ENCODE data around the gene COL6A3.

Gene COL6A3

GRCh38 chr2:237431837-237432236 is 17.9 kb upstream of the COL6A3 start:
- H3K9ac ChIP-seq (ENCODE audit: low read depth in 1 of 2, low read length in 2 of 2), result no peak overlapping the region
- H3K4me1 ChIP-seq (ENCODE audit: control insufficient read depth in 1 of 2, insufficient read depth in 2 of 2, low read length in 2 of 2), result peaks cover 7 to 11% of the 10 kb centered on the region in 2 donors
- no peak overlapping the region for H3K4me3 ChIP-seq (ENCODE audit: low read depth in 1 of 2, low read length in 2 of 2)
- no peaks in the 10 kb centered on the region for H3K36me3 ChIP-seq (ENCODE audit: control insufficient read depth in 1 of 2, insufficient read depth in 2 of 2, low read length in 2 of 2)
- H3K9me3 ChIP-seq (ENCODE audit: control insufficient read depth in 1 of 2, low read length in 2 of 2), result no peaks in the 10 kb centered on the region
- H3K27me3 ChIP-seq (ENCODE audit: control insufficient read depth in 1 of 2, insufficient read depth in 2 of 2, low read length in 2 of 2), result peaks cover 4 to 8% of the 10 kb centered on the region in 2 donors
- no peak overlapping the region for H3K27ac ChIP-seq (ENCODE audit: low read depth, low read length)

GRCh38 chr2:237431372-237431771 is 17.4 kb upstream of the COL6A3 start:
- Histone ChIP-seq H3K36me3 (ENCODE audit: control insufficient read depth in 1 of 2, insufficient read depth in 2 of 2, low read length in 2 of 2) (no peaks in the 10 kb centered on the region), H3K27ac (ENCODE audit: low read depth, low read length) (no peak overlapping the region), H3K4me3 (ENCODE audit: low read depth in 1 of 2, low read length in 2 of 2) (no peak overlapping the region), H3K4me1 (ENCODE audit: control insufficient read depth in 1 of 2, insufficient read depth in 2 of 2, low read length in 2 of 2) (peaks cover 7 to 11% of the 10 kb centered on the region in 2 donors), H3K9me3 (ENCODE audit: control insufficient read depth in 1 of 2, low read length in 2 of 2) (no peaks in the 10 kb centered on the region), H3K27me3 (ENCODE audit: control insufficient read depth in 1 of 2, insufficient read depth in 2 of 2, low read length in 2 of 2) (peaks cover 4 to 8% of the 10 kb centered on the region in 2 donors), H3K9ac (ENCODE audit: low read depth in 1 of 2, low read length in 2 of 2) (no peak overlapping the region)

GRCh38 chr2:237430861-237431260 is 16.9 kb upstream of the COL6A3 start:
- Histone ChIP-seq H3K4me3 (ENCODE audit: low read depth in 1 of 2, low read length in 2 of 2) (no peak overlapping the region), H3K27me3 (ENCODE audit: control insufficient read depth in 1 of 2, insufficient read depth in 2 of 2, low read length in 2 of 2) (peaks cover 4 to 8% of the 10 kb centered on the region in 2 donors), H3K27ac (ENCODE audit: low read depth, low read length) (no peak overlapping the region), H3K4me1 (ENCODE audit: control insufficient read depth in 1 of 2, insufficient read depth in 2 of 2, low read length in 2 of 2) (peaks cover 7 to 11% of the 10 kb centered on the region in 2 donors), H3K36me3 (ENCODE audit: control insufficient read depth in 1 of 2, insufficient read depth in 2 of 2, low read length in 2 of 2) (no peaks in the 10 kb centered on the region), H3K9ac (ENCODE audit: low read depth in 1 of 2, low read length in 2 of 2) (no peak overlapping the region), H3K9me3 (ENCODE audit: control insufficient read depth in 1 of 2, low read length in 2 of 2) (no peaks in the 10 kb centered on the region)

- H3K4me3 ChIP-seq (ENCODE audit: low read depth in 1 of 2, low read length in 2 of 2), result no peak overlapping the region
- peaks cover 0 to 7% of the 10 kb centered on the region in 2 donors for H3K4me1 ChIP-seq (ENCODE audit: control insufficient read depth in 1 of 2, insufficient read depth in 2 of 2, low read length in 2 of 2)
- H3K9ac ChIP-seq (ENCODE audit: low read depth in 1 of 2, low read length in 2 of 2), result no peak overlapping the region
- H3K27me3 ChIP-seq (ENCODE audit: control insufficient read depth in 1 of 2, insufficient read depth in 2 of 2, low read length in 2 of 2), result peaks cover 4 to 8% of the 10 kb centered on the region in 2 donors
- no peak overlapping the region for H3K27ac ChIP-seq (ENCODE audit: low read depth, low read length)
- H3K9me3 ChIP-seq (ENCODE audit: control insufficient read depth in 1 of 2, low read length in 2 of 2), result no peaks in the 10 kb centered on the region
- H3K36me3 ChIP-seq (ENCODE audit: control insufficient read depth in 1 of 2, insufficient read depth in 2 of 2, low read length in 2 of 2), result no peaks in the 10 kb centered on the region
These were observed 15.8 kb upstream of the COL6A3 start for GRCh38 chr2:237429753-237430152.

- Histone ChIP-seq H3K4me1 (ENCODE audit: control insufficient read depth in 1 of 2, insufficient read depth in 2 of 2, low read length in 2 of 2) (peaks cover 0 to 4% of the 10 kb centered on the region in 2 donors), H3K9ac (ENCODE audit: low read depth in 1 of 2, low read length in 2 of 2) (no peak overlapping the region), H3K9me3 (ENCODE audit: control insufficient read depth in 1 of 2, low read length in 2 of 2) (no peaks in the 10 kb centered on the region), H3K27ac (ENCODE audit: low read depth, low read length) (no peak overlapping the region), H3K4me3 (ENCODE audit: low read depth in 1 of 2, low read length in 2 of 2) (no peak overlapping the region), H3K36me3 (ENCODE audit: control insufficient read depth in 1 of 2, insufficient read depth in 2 of 2, low read length in 2 of 2) (no peaks in the 10 kb centered on the region), H3K27me3 (ENCODE audit: control insufficient read depth in 1 of 2, insufficient read depth in 2 of 2, low read length in 2 of 2) (peaks cover 4 to 7% of the 10 kb centered on the region in 2 donors)
These were observed 14.0 kb upstream of the COL6A3 start for GRCh38 chr2:237427769-237428506.

- Histone ChIP-seq H3K27me3 (ENCODE audit: control insufficient read depth in 1 of 2, insufficient read depth in 2 of 2, low read length in 2 of 2) (peaks cover 0 to 4% of the 10 kb centered on the region in 2 donors), H3K4me3 (ENCODE audit: low read depth in 1 of 2, low read length in 2 of 2) (no peak overlapping the region)
These were observed 12.6 kb upstream of the COL6A3 start for GRCh38 chr2:237426517-237426916.

GRCh38 chr2:237425320-237425719 is 11.4 kb upstream of the COL6A3 start:
- Histone ChIP-seq H3K27ac (ENCODE audit: low read depth, low read length) (no peak overlapping the region), H3K36me3 (ENCODE audit: control insufficient read depth in 1 of 2, insufficient read depth in 2 of 2, low read length in 2 of 2) (no peaks in the 10 kb centered on the region), H3K27me3 (ENCODE audit: control insufficient read depth in 1 of 2, insufficient read depth in 2 of 2, low read length in 2 of 2) (peaks cover 0 to 4% of the 10 kb centered on the region in 2 donors), H3K9me3 (ENCODE audit: control insufficient read depth in 1 of 2, low read length in 2 of 2) (no peaks in the 10 kb centered on the region), H3K4me3 (ENCODE audit: low read depth in 1 of 2, low read length in 2 of 2) (no peak overlapping the region), H3K9ac (ENCODE audit: low read depth in 1 of 2, low read length in 2 of 2) (no peak overlapping the region), H3K4me1 (ENCODE audit: control insufficient read depth in 1 of 2, insufficient read depth in 2 of 2, low read length in 2 of 2) (peaks cover 0 to 8% of the 10 kb centered on the region in 2 donors)

More at GRCh38 chr2:237426517-237426916, 12.6 kb upstream of the COL6A3 start:
- Histone ChIP-seq H3K9me3 (ENCODE audit: control insufficient read depth in 1 of 2, low read length in 2 of 2) (no peaks in the 10 kb centered on the region), H3K9ac (ENCODE audit: low read depth in 1 of 2, low read length in 2 of 2) (no peak overlapping the region), H3K27ac (ENCODE audit: low read depth, low read length) (no peak overlapping the region), H3K36me3 (ENCODE audit: control insufficient read depth in 1 of 2, insufficient read depth in 2 of 2, low read length in 2 of 2) (no peaks in the 10 kb centered on the region), H3K4me1 (ENCODE audit: control insufficient read depth in 1 of 2, insufficient read depth in 2 of 2, low read length in 2 of 2) (peaks cover 0 to 6% of the 10 kb centered on the region in 2 donors)

GRCh38 chr2:237424544-237424943 is 10.6 kb upstream of the COL6A3 start:
- peaks cover 0 to 8% of the 10 kb centered on the region in 2 donors for H3K4me1 ChIP-seq (ENCODE audit: control insufficient read depth in 1 of 2, insufficient read depth in 2 of 2, low read length in 2 of 2)

GRCh38 chr2:237423891-237424290 is 9.9 kb upstream of the COL6A3 start:
- Histone ChIP-seq H3K36me3 (ENCODE audit: control insufficient read depth in 1 of 2, insufficient read depth in 2 of 2, low read length in 2 of 2) (no peaks in the 10 kb centered on the region), H3K9me3 (ENCODE audit: control insufficient read depth in 1 of 2, low read length in 2 of 2) (no peaks in the 10 kb centered on the region), H3K27ac (ENCODE audit: low read depth, low read length) (no peak overlapping the region), H3K4me1 (ENCODE audit: control insufficient read depth in 1 of 2, insufficient read depth in 2 of 2, low read length in 2 of 2) (peaks cover 0 to 8% of the 10 kb centered on the region in 2 donors), H3K9ac (ENCODE audit: low read depth in 1 of 2, low read length in 2 of 2) (no peak overlapping the region), H3K27me3 (ENCODE audit: control insufficient read depth in 1 of 2, insufficient read depth in 2 of 2, low read length in 2 of 2) (peaks cover 5 to 9% of the 10 kb centered on the region in 2 donors), H3K4me3 (ENCODE audit: low read depth in 1 of 2, low read length in 2 of 2) (no peak overlapping the region)

More at GRCh38 chr2:237424544-237424943, 10.6 kb upstream of the COL6A3 start:
- H3K27ac ChIP-seq (ENCODE audit: low read depth, low read length), result no peak overlapping the region
- peaks cover 0 to 9% of the 10 kb centered on the region in 2 donors for H3K27me3 ChIP-seq (ENCODE audit: control insufficient read depth in 1 of 2, insufficient read depth in 2 of 2, low read length in 2 of 2)
- no peaks in the 10 kb centered on the region for H3K9me3 ChIP-seq (ENCODE audit: control insufficient read depth in 1 of 2, low read length in 2 of 2)
- H3K9ac ChIP-seq (ENCODE audit: low read depth in 1 of 2, low read length in 2 of 2), result no peak overlapping the region
- no peak overlapping the region for H3K4me3 ChIP-seq (ENCODE audit: low read depth in 1 of 2, low read length in 2 of 2)
- no peaks in the 10 kb centered on the region for H3K36me3 ChIP-seq (ENCODE audit: control insufficient read depth in 1 of 2, insufficient read depth in 2 of 2, low read length in 2 of 2)

GRCh38 chr2:237422309-237422708 is 8.3 kb upstream of the COL6A3 start:
- Histone ChIP-seq H3K4me1 (ENCODE audit: control insufficient read depth in 1 of 2, insufficient read depth in 2 of 2, low read length in 2 of 2) (peaks cover 0 to 8% of the 10 kb centered on the region in 2 donors), H3K9me3 (ENCODE audit: control insufficient read depth in 1 of 2, low read length in 2 of 2) (no peaks in the 10 kb centered on the region), H3K27me3 (ENCODE audit: control insufficient read depth in 1 of 2, insufficient read depth in 2 of 2, low read length in 2 of 2) (peaks cover 6 to 9% of the 10 kb centered on the region in 2 donors), H3K36me3 (ENCODE audit: control insufficient read depth in 1 of 2, insufficient read depth in 2 of 2, low read length in 2 of 2) (no peaks in the 10 kb centered on the region), H3K27ac (ENCODE audit: low read depth, low read length) (no peak overlapping the region), H3K4me3 (ENCODE audit: low read depth in 1 of 2, low read length in 2 of 2) (no peak overlapping the region), H3K9ac (ENCODE audit: low read depth in 1 of 2, low read length in 2 of 2) (no peak overlapping the region)
